Hepatocyte (in vitro differentiated cells): ENCODE results near the gene MOK. TPM values are rescaled to one million over a fixed set of nuclear protein-coding genes. Genes with fewer than 3 reads are reported as not detected.
"Not testable (repeated sequence)": the region's sequence is repeated elsewhere in the genome, so short reads cannot be mapped to it uniquely, and the experiment has no call there.

Source experiments
- DNase-seq: peaks from one replicate; pipeline ENCODE4 v3.0.0-alpha.2; 2016; ENCODE audit warnings: low spot score
- H2AFZ ChIP-seq: fragments of 200-600 bp; sonication (generic); 2 replicates; pipeline ENCODE4 v1.6.0; 2016; ENCODE audit warnings: antibody characterized with exemption, mild to moderate bottlenecking
- H3K27ac ChIP-seq: fragments of 200-600 bp; sonication (generic); 2 replicates; pipeline ENCODE4 v1.5.1; 2016; ENCODE audit warnings: mild to moderate bottlenecking
- H3K27me3 ChIP-seq: fragments of 200-600 bp; sonication (generic); 2 replicates; pipeline ENCODE4 v1.6.1; 2016
- H3K36me3 ChIP-seq: fragments of 200-600 bp; sonication (generic); replicated peaks from 2 replicates; pipeline ENCODE4 v1.5.1; 2016; ENCODE audit warnings: low read depth; ENCODE audit not compliant: insufficient read depth
- H3K4me1 ChIP-seq: fragments of 200-600 bp; sonication (generic); 2 replicates; pipeline ENCODE4 v1.5.1; 2016; ENCODE audit warnings: mild to moderate bottlenecking, moderate library complexity; ENCODE audit not compliant: insufficient read depth
- H3K4me2 ChIP-seq: fragments of 200-600 bp; sonication (generic); 2 replicates; pipeline ENCODE4 v1.6.0; 2016
- H3K4me3 ChIP-seq: fragments of 200-600 bp; sonication (generic); 2 replicates; pipeline ENCODE4 v1.5.1; 2016; ENCODE audit warnings: mild to moderate bottlenecking
- H3K79me2 ChIP-seq: fragments of 200-600 bp; sonication (generic); 2 replicates; pipeline ENCODE4 v1.6.0; 2017; ENCODE audit warnings: mild to moderate bottlenecking
- H3K9me2 ChIP-seq: fragments of 200-600 bp; sonication (generic); replicated peaks from 2 replicates; pipeline ENCODE4 v1.6.0; 2017; ENCODE audit warnings: mild to moderate bottlenecking; ENCODE audit not compliant: insufficient read depth
- H3K9me3 ChIP-seq: fragments of 200-600 bp; sonication (generic); 2 replicates; pipeline ENCODE4 v1.5.1; 2016; ENCODE audit warnings: low read depth, mild to moderate bottlenecking
- H4K20me1 ChIP-seq: fragments of 200-600 bp; sonication (generic); 2 replicates; pipeline ENCODE4 v1.6.0; 2016; ENCODE audit warnings: mild to moderate bottlenecking; ENCODE audit not compliant: insufficient read depth, poor library complexity, severe bottlenecking
- CTCF ChIP-seq: fragments of 200-600 bp; sonication (generic); IDR thresholded peaks from 2 replicates; pipeline ENCODE4 v1.5.1; 2016; ENCODE audit warnings: antibody characterized with exemption, mild to moderate bottlenecking; ENCODE audit not compliant: poor library complexity
- EZH2 ChIP-seq: fragments of 200-600 bp; sonication (generic); IDR thresholded peaks from 2 replicates; pipeline ENCODE4 v1.6.1; 2016; ENCODE audit warnings: antibody characterized with exemption, mild to moderate bottlenecking, borderline replicate concordance
- EZH2phosphoT487 ChIP-seq: fragments of 200-600 bp; sonication (generic); IDR thresholded peaks from one replicate; pipeline ENCODE4 v1.6.1; 2018; ENCODE audit warnings: antibody characterized with exemption, mild to moderate bottlenecking, low read depth, moderate library complexity; ENCODE audit not compliant: unreplicated experiment, severe bottlenecking
- WGBS: methylation state at CpG from one replicate; pipeline ENCODE4 v1.1.6; 2016; ENCODE audit warnings: low lambda C conversion rate; ENCODE audit errors: missing lambda C conversion rate; 5-methylcytosine and 5-hydroxymethylcytosine counted together
- polyA plus RNA-seq: library from polyadenylated mRNA; unstranded; fragments of >200 nt; fragmentation: Nextera tagmentation; extraction: Ambion mirVana; gene quantifications from 2 replicates; pipeline ENCODE4 v1.2.1, GENCODE V29; 2016
- total RNA-seq: library from RNA; depleted of rRNA; stranded (reverse); fragments of >200 nt; gene quantifications from 2 replicates; pipeline ENCODE4 v1.2.3, GENCODE V29; 2014

The MOK gene
- total and polyA plus RNA-seq, 2 experiments from 2014 or later = 9.3 to 13.5 TPM

GRCh38 chr14:102330806-102331205 is 25.8 kb upstream of the MOK start:
- no peaks in the 10 kb centered on the region for H3K27me3 ChIP-seq
- H3K9me3 ChIP-seq = no peaks in the 10 kb centered on the region
- WGBS = 96% methylated on average over 8 of the region's 8 CpGs

GRCh38 chr14:102329381-102329780 is 24.4 kb upstream of the MOK start:
- 95% methylated on average over 6 of the region's 6 CpGs for WGBS
- H3K9me3 ChIP-seq, H4K20me1 ChIP-seq, H2AFZ ChIP-seq, H3K4me1 ChIP-seq, DNase-seq, H3K4me2 ChIP-seq, H3K4me3 ChIP-seq, H3K27me3 ChIP-seq, H3K9me2 ChIP-seq, H3K36me3 ChIP-seq, H3K27ac ChIP-seq, H3K79me2 ChIP-seq: not testable (repeated sequence)

More at GRCh38 chr14:102330806-102331205, 25.8 kb upstream of the MOK start:
- no peak overlapping the region for H2AFZ ChIP-seq
- no peaks in the 10 kb centered on the region for H4K20me1 ChIP-seq
- no peaks in the 10 kb centered on the region for H3K4me1 ChIP-seq
- H3K27ac ChIP-seq = no peak overlapping the region
- no peak for DNase-seq
- TF ChIP-seq CTCF (no peak), EZH2phosphoT487 (no peak), EZH2 (no peak)
- no peaks in the 10 kb centered on the region for H3K79me2 ChIP-seq
- H3K9me2 ChIP-seq = no peaks in the 10 kb centered on the region
- no peaks in the 10 kb centered on the region for H3K36me3 ChIP-seq
- H3K4me3 ChIP-seq = no peak overlapping the region
- no peak overlapping the region for H3K4me2 ChIP-seq

- H3K4me1 ChIP-seq = no peaks in the 10 kb centered on the region
- DNase-seq = no peak
- TF ChIP-seq EZH2phosphoT487 = no peak
- no peak for TF ChIP-seq EZH2
- TF ChIP-seq CTCF = no peak
- no peaks in the 10 kb centered on the region for H3K9me2 ChIP-seq
- H3K36me3 ChIP-seq = no peaks in the 10 kb centered on the region
- no peak overlapping the region for H3K27ac ChIP-seq
- H4K20me1 ChIP-seq = no peaks in the 10 kb centered on the region
- H3K27me3 ChIP-seq = no peaks in the 10 kb centered on the region
- no peak overlapping the region for H2AFZ ChIP-seq
- peaks cover 3% of the 10 kb centered on the region for H3K79me2 ChIP-seq
- H3K9me3 ChIP-seq = no peaks in the 10 kb centered on the region
- 91% methylated on average over 14 of the region's 14 CpGs for WGBS
- H3K4me2 ChIP-seq = no peak overlapping the region
- no peak overlapping the region for H3K4me3 ChIP-seq
Observed at GRCh38 chr14:102326583-102326982, 21.6 kb upstream of the MOK start.

GRCh38 chr14:102325791-102326345 is 20.9 kb upstream of the MOK start:
- H3K4me2 ChIP-seq = no peak overlapping the region
- no peaks in the 10 kb centered on the region for H4K20me1 ChIP-seq
- H3K27ac ChIP-seq = no peak overlapping the region
- WGBS = 78% methylated on average over 9 of the region's 9 CpGs
- H3K27me3 ChIP-seq = no peaks in the 10 kb centered on the region
- no peak for DNase-seq
- no peaks in the 10 kb centered on the region for H3K9me2 ChIP-seq
- H3K4me1 ChIP-seq = peaks cover 4% of the 10 kb centered on the region
- H3K79me2 ChIP-seq = peaks cover 3% of the 10 kb centered on the region
- no peaks in the 10 kb centered on the region for H3K36me3 ChIP-seq
- TF ChIP-seq EZH2 (no peak), EZH2phosphoT487 (no peak), CTCF (no peak)
- H2AFZ ChIP-seq = no peak overlapping the region
- H3K4me3 ChIP-seq = no peak overlapping the region
- H3K9me3 ChIP-seq = no peaks in the 10 kb centered on the region
